NCI-H2227 treated with DMSO at 0.1 percent for 48 hours (cell line): ENCODE results near the gene OR2G6.
"Not testable (repeated sequence)": the region's sequence is repeated elsewhere in the genome, so short reads cannot be mapped to it uniquely, and the experiment has no call there.

Experiments used
- DNase-seq: peaks from one replicate; lab custom pipeline; 2025; lab: John Stamatoyannopoulos, UW

Gene OR2G6

DNA sequence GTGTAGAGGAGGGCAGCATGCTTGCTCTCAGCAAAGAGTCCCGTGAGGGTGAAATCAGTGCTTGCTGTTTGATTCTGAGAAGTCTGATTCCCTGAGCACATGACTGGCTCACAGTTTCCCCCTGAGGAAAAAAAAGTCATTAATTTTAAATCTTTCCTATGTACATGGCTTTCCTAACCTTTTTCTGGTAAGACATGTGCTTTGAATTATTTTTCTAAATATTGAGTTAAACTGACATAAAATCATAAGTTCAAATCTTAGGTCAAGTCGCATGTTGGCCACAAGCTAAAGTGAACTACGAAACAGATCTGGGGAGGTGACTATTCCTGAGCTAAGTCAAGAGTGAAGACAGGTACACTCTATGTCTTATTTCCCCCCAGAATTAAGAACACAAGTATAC lies 66.8 kb downstream of the OR2G6 start, which contains the start of gene OR2T34:
Gene OR2T34, minus strand, starts transcription at position 101 of the 400 bp plus-strand sequence. Its CDS starts 0 bp downstream, at position 101.
- DNase-seq = not testable (repeated sequence)

DNA sequence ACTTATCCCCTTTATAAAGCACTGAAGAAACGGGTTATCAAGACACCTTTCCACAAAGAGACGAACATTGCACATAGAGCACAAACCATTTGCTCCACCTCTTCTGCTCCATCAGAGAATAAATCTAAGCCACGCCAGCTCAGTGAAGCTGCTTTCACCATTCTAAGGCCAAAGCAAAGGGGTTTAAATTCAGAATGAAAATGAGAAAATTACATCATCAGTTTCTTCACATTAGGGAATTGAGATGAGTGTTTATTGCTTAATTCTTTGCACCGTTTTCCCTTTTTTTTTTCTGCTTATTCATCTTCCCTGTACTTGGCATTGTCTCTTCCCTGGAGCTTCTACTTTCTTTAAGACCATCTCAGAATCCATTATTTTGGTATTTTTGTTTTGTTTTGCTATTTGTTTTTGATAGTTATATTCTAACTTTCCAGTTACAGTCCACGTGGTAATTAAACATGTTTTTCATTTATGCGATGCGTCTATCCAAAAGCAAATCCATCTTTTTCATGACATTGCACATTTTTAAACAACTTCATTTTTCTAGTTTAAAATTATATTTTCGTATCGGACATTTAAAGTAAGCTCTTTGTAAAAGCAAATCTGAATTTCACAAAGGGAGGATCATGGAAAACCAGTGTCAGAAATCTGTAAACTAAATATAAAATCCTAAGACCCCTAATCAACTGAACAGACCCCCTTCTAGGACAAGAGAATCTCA lies 68.5 kb downstream of the OR2G6 start:
- no peak for DNase-seq
